Measurements from ENCODE around the gene ILKAP.

Gene ILKAP

DNA sequence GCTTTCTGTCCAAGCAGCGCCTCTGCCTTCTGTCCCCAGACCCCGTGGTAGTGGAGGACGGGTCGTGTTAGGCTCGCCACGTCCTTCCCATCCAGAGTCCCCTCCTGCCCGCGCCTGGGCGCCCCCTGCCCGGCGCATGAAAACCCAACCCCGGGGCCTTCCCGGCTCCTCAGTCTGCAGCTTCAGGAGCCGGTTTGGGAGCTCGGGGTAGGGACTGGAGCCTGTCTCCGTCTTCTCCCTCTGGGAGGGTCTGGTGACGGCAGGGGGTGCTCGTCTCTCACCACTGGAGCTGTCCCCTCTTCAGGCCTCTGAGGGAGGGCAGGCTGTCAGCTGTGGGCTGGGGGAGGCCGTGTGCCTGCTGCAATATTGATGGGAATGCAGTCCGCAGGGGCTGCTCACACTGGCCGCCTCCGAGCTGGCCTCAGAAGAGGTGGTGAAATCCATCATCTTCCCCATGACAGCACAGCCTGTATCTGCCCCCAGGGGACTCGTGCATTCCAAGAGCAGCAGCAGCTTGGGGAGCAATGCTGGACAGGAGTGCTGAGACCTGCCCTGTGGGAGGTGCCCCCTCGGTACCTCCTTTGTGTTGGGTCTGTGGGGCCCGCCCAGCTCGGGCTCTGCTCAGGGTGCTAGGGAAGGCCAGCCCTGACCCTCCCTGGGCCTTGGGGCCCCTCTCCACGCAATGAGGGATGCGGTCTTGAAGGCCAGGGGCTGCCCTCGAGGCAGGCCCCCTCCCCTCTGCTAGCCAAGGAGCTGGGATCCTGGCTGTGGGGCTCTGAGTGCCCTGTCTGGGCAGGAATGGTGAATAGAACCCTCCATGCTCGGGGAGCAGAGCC lies 82.8 kb downstream of the ILKAP start:
- Histone ChIP-seq H3K9ac (ENCODE audit: low read depth, low read length) (no peak overlapping the region), H3K36me3 (ENCODE audit: insufficient read depth, low read length) (no peaks in the 10 kb centered on the region), H3K9me3 (replicated peaks; ENCODE audit: low read length) (no peaks in the 10 kb centered on the region), H3K27me3 (ENCODE audit: control insufficient read depth, insufficient read depth, low read length) (peaks cover 23% of the 10 kb centered on the region), H3K4me3 (ENCODE audit: low read length) (no peak overlapping the region), H3K4me2 (ENCODE audit: low read length) (no peak overlapping the region), H3K4me1 (ENCODE audit: control insufficient read depth, insufficient read depth, low read length) (peaks cover 3% of the 10 kb centered on the region)

Measured in skeletal muscle satellite cell (primary cell).